ENCODE results near the gene TRIM38.
"Not testable (repeated sequence)": the region's sequence is repeated elsewhere in the genome, so short reads cannot be mapped to it uniquely, and the experiment has no call there.

The TRIM38 gene

GRCh38 chr6:26006086-26006939 lies 43.7 kb downstream of the TRIM38 start:
- no peak for DNase-seq (ENCODE audit: low read depth)

GRCh38 chr6:26006940-26007305 lies 44.3 kb downstream of the TRIM38 start:
- DNase-seq (ENCODE audit: low read depth) = not testable (repeated sequence)

- no peak for DNase-seq (ENCODE audit: low read depth)
These were observed 45.9 kb downstream of the TRIM38 start for GRCh38 chr6:26008470-26008869.

GRCh38 chr6:26009817-26010216 lies 47.2 kb downstream of the TRIM38 start:
- no peak for DNase-seq (ENCODE audit: low read depth)

- DNase-seq (ENCODE audit: low read depth) = no peak
These were observed 49.5 kb downstream of the TRIM38 start for GRCh38 chr6:26012061-26012460.

GRCh38 chr6:26014386-26014785 lies 51.8 kb downstream of the TRIM38 start:
- DNase-seq (ENCODE audit: low read depth) = not testable (repeated sequence)

GRCh38 chr6:26016245-26016962 lies 53.8 kb downstream of the TRIM38 start:
- no peak for DNase-seq (ENCODE audit: low read depth)

GRCh38 chr6:26016963-26017631 lies 54.5 kb downstream of the TRIM38 start:
- DNase-seq (ENCODE audit: low read depth) = no peak

- DNase-seq (ENCODE audit: low read depth) = peak; percentile 37
These were observed 55.0 kb downstream of the TRIM38 start for GRCh38 chr6:26017632-26017966.

GRCh38 chr6:26019261-26019830 lies 56.7 kb downstream of the TRIM38 start:
- no peak for DNase-seq (ENCODE audit: low read depth)

GRCh38 chr6:26019967-26020328 lies 57.3 kb downstream of the TRIM38 start:
- no peak for DNase-seq (ENCODE audit: low read depth)

- DNase-seq (ENCODE audit: low read depth) = no peak
These were observed 57.9 kb downstream of the TRIM38 start for GRCh38 chr6:26020329-26021000.

GRCh38 chr6:26021001-26021349 lies 58.4 kb downstream of the TRIM38 start:
- DNase-seq (ENCODE audit: low read depth) = no peak

- DNase-seq (ENCODE audit: low read depth) = peak; percentile 55
These were observed 58.9 kb downstream of the TRIM38 start for GRCh38 chr6:26021350-26022131.

- DNase-seq (ENCODE audit: low read depth) = no peak
These were observed 59.5 kb downstream of the TRIM38 start for GRCh38 chr6:26022132-26022472.

- no peak for DNase-seq (ENCODE audit: low read depth)
These were observed 60.1 kb downstream of the TRIM38 start for GRCh38 chr6:26022737-26023136.

- no peak for DNase-seq (ENCODE audit: low read depth)
These were observed 62.0 kb downstream of the TRIM38 start for GRCh38 chr6:26024651-26025046.

GRCh38 chr6:26025047-26025893 lies 62.7 kb downstream of the TRIM38 start:
- DNase-seq (ENCODE audit: low read depth) = no peak

GRCh38 chr6:26025894-26026832 lies 63.6 kb downstream of the TRIM38 start:
- DNase-seq (ENCODE audit: low read depth) = no peak
